HEK293 (cell line): ENCODE measurements around the gene CKB.

Experiments used
- FEZF1 ChIP-seq: fragments of 450-650 bp; formaldehyde crosslinking; IDR thresholded peaks from 2 replicates; pipeline ENCODE4 v1.5.1; 2016; ENCODE audit warnings: missing biosample characterization, missing genetic modification characterization
- HOXA7 ChIP-seq: sonication (generic); formaldehyde crosslinking; IDR thresholded peaks from 2 replicates; pipeline ENCODE4 v1.8.1; 2022; ENCODE audit warnings: missing genetic modification reagents, borderline replicate concordance
- MYNN ChIP-seq: fragments of 450-650 bp; formaldehyde crosslinking; IDR thresholded peaks from 2 replicates; pipeline ENCODE4 v1.5.1; 2016; ENCODE audit warnings: missing biosample characterization, missing genetic modification characterization, borderline replicate concordance
- ZFP37 ChIP-seq: fragments of 450-650 bp; formaldehyde crosslinking; IDR thresholded peaks from 2 replicates; pipeline ENCODE4 v1.5.1; 2016; ENCODE audit warnings: missing biosample characterization, missing genetic modification characterization
- ZNF114 ChIP-seq: fragments of 450-650 bp; formaldehyde crosslinking; IDR thresholded peaks from 2 replicates; pipeline ENCODE4 v1.5.0; 2017; ENCODE audit warnings: missing biosample characterization, missing genetic modification characterization
- ZNF121 ChIP-seq: fragments of 450-650 bp; formaldehyde crosslinking; IDR thresholded peaks from 2 replicates; pipeline ENCODE4 v1.5.1; 2016; ENCODE audit warnings: missing biosample characterization, missing genetic modification characterization
- ZNF16 ChIP-seq: fragments of 450-650 bp; formaldehyde crosslinking; IDR thresholded peaks from 2 replicates; pipeline ENCODE4 v1.5.1; 2016; ENCODE audit warnings: low read depth, missing biosample characterization, missing genetic modification characterization
- ZNF175 ChIP-seq: fragments of 450-650 bp; formaldehyde crosslinking; IDR thresholded peaks from 2 replicates; pipeline ENCODE4 v1.5.1; 2016; ENCODE audit warnings: missing biosample characterization, missing genetic modification characterization
- ZNF747 ChIP-seq: fragments of 450-650 bp; formaldehyde crosslinking; IDR thresholded peaks from 2 replicates; pipeline ENCODE4 v1.5.1; 2016; ENCODE audit warnings: missing biosample characterization, missing genetic modification characterization
- ZNF777 ChIP-seq: fragments of 450-650 bp; formaldehyde crosslinking; IDR thresholded peaks from 2 replicates; pipeline ENCODE4 v1.5.1; 2017; ENCODE audit warnings: missing biosample characterization, missing genetic modification characterization, borderline replicate concordance
- TF ChIP-seq, protein P1 (sequence below): fragments of 450-650 bp; formaldehyde crosslinking; IDR thresholded peaks from 2 replicates; pipeline ENCODE4 v1.5.1; 2016; ENCODE audit warnings: missing biosample characterization, missing genetic modification characterization
- TF ChIP-seq, protein P2 (sequence below): fragments of 450-650 bp; formaldehyde crosslinking; IDR thresholded peaks from 2 replicates; pipeline ENCODE4 v1.5.1; 2016; ENCODE audit warnings: missing biosample characterization, missing genetic modification characterization
- TF ChIP-seq, protein P3 (sequence below): sonication (generic); formaldehyde crosslinking; IDR thresholded peaks from 2 replicates; pipeline ENCODE4 v1.8.1; 2022; ENCODE audit warnings: mild to moderate bottlenecking, moderate library complexity, missing genetic modification reagents

DNA sequence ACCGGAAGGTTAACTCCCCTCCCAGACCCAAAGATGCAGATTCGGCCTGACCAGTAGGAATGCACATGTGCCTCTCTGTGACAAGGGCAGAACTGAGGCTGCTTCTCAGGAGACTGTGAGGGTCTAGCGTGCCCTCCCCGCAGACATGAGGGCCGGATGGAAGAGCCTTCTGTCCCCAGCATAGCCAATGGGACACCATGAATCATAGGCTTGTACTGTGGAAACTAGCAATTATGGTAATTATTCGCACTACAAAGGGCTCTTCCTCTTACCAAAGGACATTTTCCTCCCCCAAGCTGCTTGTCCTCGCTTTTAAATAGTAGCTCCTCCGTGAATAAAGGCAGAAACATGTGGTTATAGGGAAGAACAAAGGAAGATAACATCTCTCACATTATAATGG is 46.3 kb upstream of the CKB start:
- TF ChIP-seq ZNF121 (tag by site-specific recombination) (no peak), MYNN (no peak), ZFP37 (no peak), ZNF747 (tag by site-specific recombination) (no peak), ZNF16 (tag by site-specific recombination) (no peak), ZNF114 (tag by site-specific recombination) (no peak), ZNF777 (tag by site-specific recombination) (no peak), ZNF175 (tag by site-specific recombination) (no peak), FEZF1 (tag by site-specific recombination) (no peak), HOXA7 (CRISPR knock-in tag) (no peak)
- TF ChIP-seq, protein P1, sequence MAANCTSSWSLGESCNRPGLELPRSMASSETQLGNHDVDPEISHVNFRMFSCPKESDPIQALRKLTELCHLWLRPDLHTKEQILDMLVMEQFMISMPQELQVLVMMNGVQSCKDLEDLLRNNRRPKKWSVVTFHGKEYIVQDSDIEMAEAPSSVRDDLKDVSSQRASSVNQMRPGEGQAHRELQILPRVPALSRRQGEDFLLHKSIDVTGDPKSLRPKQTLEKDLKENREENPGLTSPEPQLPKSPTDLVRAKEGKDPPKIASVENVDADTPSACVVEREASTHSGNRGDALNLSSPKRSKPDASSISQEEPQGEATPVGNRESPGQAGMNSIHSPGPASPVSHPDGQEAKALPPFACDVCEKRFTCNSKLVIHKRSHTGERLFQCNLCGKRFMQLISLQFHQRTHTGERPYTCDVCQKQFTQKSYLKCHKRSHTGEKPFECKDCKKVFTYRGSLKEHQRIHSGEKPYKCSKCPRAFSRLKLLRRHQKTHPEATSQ, result no peak
- TF ChIP-seq, protein P2, sequence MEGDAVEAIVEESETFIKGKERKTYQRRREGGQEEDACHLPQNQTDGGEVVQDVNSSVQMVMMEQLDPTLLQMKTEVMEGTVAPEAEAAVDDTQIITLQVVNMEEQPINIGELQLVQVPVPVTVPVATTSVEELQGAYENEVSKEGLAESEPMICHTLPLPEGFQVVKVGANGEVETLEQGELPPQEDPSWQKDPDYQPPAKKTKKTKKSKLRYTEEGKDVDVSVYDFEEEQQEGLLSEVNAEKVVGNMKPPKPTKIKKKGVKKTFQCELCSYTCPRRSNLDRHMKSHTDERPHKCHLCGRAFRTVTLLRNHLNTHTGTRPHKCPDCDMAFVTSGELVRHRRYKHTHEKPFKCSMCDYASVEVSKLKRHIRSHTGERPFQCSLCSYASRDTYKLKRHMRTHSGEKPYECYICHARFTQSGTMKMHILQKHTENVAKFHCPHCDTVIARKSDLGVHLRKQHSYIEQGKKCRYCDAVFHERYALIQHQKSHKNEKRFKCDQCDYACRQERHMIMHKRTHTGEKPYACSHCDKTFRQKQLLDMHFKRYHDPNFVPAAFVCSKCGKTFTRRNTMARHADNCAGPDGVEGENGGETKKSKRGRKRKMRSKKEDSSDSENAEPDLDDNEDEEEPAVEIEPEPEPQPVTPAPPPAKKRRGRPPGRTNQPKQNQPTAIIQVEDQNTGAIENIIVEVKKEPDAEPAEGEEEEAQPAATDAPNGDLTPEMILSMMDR, result no peak
- TF ChIP-seq, protein P3, sequence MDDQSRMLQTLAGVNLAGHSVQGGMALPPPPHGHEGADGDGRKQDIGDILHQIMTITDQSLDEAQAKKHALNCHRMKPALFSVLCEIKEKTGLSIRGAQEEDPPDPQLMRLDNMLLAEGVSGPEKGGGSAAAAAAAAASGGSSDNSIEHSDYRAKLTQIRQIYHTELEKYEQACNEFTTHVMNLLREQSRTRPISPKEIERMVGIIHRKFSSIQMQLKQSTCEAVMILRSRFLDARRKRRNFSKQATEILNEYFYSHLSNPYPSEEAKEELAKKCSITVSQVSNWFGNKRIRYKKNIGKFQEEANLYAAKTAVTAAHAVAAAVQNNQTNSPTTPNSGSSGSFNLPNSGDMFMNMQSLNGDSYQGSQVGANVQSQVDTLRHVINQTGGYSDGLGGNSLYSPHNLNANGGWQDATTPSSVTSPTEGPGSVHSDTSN (CRISPR knock-in tag), result no peak
